ENCODE measurements around the gene ACSS3. TPM values are rescaled to one million over a fixed set of nuclear protein-coding genes. Genes with fewer than 3 reads are reported as not detected.

The ACSS3 gene
- total and polyA plus RNA-seq, 10 of the 15 experiments (the other 5 are each of a cell fraction or from before 2014, with no cell fraction given), result 0.06 to 0.31 TPM; not detected in 8

- TF ChIP-seq RB1 (IDR thresholded peaks at IDR 0.05; ENCODE audit: borderline replicate concordance), result no peak
- TF ChIP-seq SREBF2 (IDR thresholded peaks at IDR 0.05; ENCODE audit: low read length), result no peak
- TF ChIP-seq NR2F1 (conservative IDR thresholded peaks at IDR 0.05), result no peak
- no peak for TF ChIP-seq RBBP5 (conservative IDR thresholded peaks at IDR 0.05)
- no peak for TF ChIP-seq GATAD2B (conservative IDR thresholded peaks at IDR 0.05; ENCODE audit: low read depth)
- no peak for TF ChIP-seq KLF5 (IDR thresholded peaks at IDR 0.05; ENCODE audit: partially characterized antibody)
- no peak for TF ChIP-seq ZZZ3 (IDR thresholded peaks at IDR 0.05; ENCODE audit: control insufficient read depth, insufficient read length, low read depth)
- TF ChIP-seq PAX5 (IDR thresholded peaks at IDR 0.05; ENCODE audit: borderline replicate concordance, low read depth, low read length), result no peak
- no peak for TF ChIP-seq SIX5 (IDR thresholded peaks at IDR 0.05; ENCODE audit: low read depth, low read length, severe bottlenecking)
- TF ChIP-seq POLR2AphosphoS5 (IDR thresholded peaks at IDR 0.05; ENCODE audit: low read length), result no peak
- TF ChIP-seq, protein P1, sequence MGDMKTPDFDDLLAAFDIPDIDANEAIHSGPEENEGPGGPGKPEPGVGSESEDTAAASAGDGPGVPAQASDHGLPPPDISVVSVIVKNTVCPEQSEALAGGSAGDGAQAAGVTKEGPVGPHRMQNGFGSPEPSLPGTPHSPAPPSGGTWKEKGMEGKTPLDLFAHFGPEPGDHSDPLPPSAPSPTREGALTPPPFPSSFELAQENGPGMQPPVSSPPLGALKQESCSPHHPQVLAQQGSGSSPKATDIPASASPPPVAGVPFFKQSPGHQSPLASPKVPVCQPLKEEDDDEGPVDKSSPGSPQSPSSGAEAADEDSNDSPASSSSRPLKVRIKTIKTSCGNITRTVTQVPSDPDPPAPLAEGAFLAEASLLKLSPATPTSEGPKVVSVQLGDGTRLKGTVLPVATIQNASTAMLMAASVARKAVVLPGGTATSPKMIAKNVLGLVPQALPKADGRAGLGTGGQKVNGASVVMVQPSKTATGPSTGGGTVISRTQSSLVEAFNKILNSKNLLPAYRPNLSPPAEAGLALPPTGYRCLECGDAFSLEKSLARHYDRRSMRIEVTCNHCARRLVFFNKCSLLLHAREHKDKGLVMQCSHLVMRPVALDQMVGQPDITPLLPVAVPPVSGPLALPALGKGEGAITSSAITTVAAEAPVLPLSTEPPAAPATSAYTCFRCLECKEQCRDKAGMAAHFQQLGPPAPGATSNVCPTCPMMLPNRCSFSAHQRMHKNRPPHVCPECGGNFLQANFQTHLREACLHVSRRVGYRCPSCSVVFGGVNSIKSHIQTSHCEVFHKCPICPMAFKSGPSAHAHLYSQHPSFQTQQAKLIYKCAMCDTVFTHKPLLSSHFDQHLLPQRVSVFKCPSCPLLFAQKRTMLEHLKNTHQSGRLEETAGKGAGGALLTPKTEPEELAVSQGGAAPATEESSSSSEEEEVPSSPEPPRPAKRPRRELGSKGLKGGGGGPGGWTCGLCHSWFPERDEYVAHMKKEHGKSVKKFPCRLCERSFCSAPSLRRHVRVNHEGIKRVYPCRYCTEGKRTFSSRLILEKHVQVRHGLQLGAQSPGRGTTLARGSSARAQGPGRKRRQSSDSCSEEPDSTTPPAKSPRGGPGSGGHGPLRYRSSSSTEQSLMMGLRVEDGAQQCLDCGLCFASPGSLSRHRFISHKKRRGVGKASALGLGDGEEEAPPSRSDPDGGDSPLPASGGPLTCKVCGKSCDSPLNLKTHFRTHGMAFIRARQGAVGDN (IDR thresholded peaks at IDR 0.05), result no peak
- TF ChIP-seq RAD51 (IDR thresholded peaks at IDR 0.05), result no peak
- TF ChIP-seq CBFB (IDR thresholded peaks at IDR 0.05; ENCODE audit: low read depth), result no peak
Measured at GRCh38 chr12:81221681-81222080, 143.8 kb downstream of the ACSS3 start (continued).
